ENCODE results near the gene CTSC.
"Not testable (repeated sequence)": the region's sequence is repeated elsewhere in the genome, so short reads cannot be mapped to it uniquely, and the experiment has no call there.

GRCh38 chr11:88245576-88245975 lies 92.0 kb downstream of the CTSC start:
- not testable (repeated sequence) for TF ChIP-seq CTCF (IDR thresholded peaks at IDR 0.05); EZH2 (IDR thresholded peaks at IDR 0.05; ENCODE audit: borderline replicate concordance, insufficient read depth, low read depth, low read length, poor library complexity, severe bottlenecking)
